ENCODE measurements around the gene DENND1A.

- TF ChIP-seq, protein P1, sequence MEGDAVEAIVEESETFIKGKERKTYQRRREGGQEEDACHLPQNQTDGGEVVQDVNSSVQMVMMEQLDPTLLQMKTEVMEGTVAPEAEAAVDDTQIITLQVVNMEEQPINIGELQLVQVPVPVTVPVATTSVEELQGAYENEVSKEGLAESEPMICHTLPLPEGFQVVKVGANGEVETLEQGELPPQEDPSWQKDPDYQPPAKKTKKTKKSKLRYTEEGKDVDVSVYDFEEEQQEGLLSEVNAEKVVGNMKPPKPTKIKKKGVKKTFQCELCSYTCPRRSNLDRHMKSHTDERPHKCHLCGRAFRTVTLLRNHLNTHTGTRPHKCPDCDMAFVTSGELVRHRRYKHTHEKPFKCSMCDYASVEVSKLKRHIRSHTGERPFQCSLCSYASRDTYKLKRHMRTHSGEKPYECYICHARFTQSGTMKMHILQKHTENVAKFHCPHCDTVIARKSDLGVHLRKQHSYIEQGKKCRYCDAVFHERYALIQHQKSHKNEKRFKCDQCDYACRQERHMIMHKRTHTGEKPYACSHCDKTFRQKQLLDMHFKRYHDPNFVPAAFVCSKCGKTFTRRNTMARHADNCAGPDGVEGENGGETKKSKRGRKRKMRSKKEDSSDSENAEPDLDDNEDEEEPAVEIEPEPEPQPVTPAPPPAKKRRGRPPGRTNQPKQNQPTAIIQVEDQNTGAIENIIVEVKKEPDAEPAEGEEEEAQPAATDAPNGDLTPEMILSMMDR (conservative IDR thresholded peaks at IDR 0.05; ENCODE audit: low read length) = no peak
- TF ChIP-seq EZH2phosphoT487 (IDR thresholded peaks at IDR 0.05; ENCODE audit: borderline replicate concordance) = no peak
Observed at GRCh38 chr9:123832176-123832575, 97.8 kb downstream of the DENND1A start.
